ENCODE data around the gene RBM23. TPM values are rescaled to one million over a fixed set of nuclear protein-coding genes. Genes with fewer than 3 reads are reported as not detected.

Gene RBM23
- total and polyA plus RNA-seq, 9 of the 15 experiments (the other 6 are each of a cell fraction or from before 2014, with no cell fraction given): 46.0 to 102 (median 58.5) TPM

DNA sequence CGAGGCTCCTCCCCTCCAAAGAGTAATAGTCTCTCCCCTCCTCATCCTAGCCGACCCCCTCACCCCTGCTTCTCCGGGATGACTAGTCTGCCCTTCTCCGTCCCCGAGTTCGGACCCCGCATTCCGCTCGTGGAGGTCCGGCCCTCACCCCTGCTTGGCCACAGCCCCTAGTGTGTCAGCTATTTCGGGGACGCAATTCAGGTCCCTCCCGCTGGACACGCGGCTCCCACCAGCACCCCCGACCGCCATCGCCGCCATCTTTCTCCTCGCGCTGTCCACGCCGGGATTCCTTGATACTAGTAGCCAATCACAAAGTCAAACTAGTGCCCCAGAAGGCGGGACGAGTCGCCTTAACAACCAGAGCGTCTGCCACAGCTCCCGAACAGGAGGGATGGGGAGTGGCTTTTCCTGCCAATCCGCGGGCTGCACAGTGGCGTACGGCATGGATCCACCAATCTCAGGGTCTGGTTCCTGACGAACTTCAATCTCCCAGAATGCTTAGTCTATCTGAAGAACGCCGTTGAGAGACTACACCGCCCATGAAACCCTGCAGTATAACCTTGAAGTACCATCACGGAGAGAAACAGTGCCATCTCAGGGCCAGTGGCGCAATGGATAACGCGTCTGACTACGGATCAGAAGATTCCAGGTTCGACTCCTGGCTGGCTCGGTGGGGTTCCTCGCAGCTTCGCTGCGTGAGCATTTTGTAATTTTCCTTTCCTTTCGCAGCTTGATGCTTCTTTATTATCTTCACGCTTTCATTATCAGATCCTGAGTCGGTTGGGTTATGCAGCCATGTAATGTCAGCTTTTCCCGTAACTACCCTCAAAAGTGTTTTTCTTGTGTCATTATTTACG lies 10.4 kb upstream of the RBM23 start, which contains the start of gene PRMT5 (continued):
- TF ChIP-seq UBTF (IDR thresholded peaks at IDR 0.05; ENCODE audit: borderline replicate concordance in 1 of 2, low read depth in 2 of 2, low read length in 2 of 2): 0 out of 4 replicates have a peak, but pooled peaks of 1 of the 2 experiments have one; percentile 38
- no peak for TF ChIP-seq GTF2A2 (tag; IDR thresholded peaks at IDR 0.05)
- TF ChIP-seq, protein P1, sequence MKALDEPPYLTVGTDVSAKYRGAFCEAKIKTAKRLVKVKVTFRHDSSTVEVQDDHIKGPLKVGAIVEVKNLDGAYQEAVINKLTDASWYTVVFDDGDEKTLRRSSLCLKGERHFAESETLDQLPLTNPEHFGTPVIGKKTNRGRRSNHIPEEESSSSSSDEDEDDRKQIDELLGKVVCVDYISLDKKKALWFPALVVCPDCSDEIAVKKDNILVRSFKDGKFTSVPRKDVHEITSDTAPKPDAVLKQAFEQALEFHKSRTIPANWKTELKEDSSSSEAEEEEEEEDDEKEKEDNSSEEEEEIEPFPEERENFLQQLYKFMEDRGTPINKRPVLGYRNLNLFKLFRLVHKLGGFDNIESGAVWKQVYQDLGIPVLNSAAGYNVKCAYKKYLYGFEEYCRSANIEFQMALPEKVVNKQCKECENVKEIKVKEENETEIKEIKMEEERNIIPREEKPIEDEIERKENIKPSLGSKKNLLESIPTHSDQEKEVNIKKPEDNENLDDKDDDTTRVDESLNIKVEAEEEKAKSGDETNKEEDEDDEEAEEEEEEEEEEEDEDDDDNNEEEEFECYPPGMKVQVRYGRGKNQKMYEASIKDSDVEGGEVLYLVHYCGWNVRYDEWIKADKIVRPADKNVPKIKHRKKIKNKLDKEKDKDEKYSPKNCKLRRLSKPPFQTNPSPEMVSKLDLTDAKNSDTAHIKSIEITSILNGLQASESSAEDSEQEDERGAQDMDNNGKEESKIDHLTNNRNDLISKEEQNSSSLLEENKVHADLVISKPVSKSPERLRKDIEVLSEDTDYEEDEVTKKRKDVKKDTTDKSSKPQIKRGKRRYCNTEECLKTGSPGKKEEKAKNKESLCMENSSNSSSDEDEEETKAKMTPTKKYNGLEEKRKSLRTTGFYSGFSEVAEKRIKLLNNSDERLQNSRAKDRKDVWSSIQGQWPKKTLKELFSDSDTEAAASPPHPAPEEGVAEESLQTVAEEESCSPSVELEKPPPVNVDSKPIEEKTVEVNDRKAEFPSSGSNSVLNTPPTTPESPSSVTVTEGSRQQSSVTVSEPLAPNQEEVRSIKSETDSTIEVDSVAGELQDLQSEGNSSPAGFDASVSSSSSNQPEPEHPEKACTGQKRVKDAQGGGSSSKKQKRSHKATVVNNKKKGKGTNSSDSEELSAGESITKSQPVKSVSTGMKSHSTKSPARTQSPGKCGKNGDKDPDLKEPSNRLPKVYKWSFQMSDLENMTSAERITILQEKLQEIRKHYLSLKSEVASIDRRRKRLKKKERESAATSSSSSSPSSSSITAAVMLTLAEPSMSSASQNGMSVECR (CRISPR knock-in tag; IDR thresholded peaks at IDR 0.05): peak; percentile 87
- TF ChIP-seq, protein P2, sequence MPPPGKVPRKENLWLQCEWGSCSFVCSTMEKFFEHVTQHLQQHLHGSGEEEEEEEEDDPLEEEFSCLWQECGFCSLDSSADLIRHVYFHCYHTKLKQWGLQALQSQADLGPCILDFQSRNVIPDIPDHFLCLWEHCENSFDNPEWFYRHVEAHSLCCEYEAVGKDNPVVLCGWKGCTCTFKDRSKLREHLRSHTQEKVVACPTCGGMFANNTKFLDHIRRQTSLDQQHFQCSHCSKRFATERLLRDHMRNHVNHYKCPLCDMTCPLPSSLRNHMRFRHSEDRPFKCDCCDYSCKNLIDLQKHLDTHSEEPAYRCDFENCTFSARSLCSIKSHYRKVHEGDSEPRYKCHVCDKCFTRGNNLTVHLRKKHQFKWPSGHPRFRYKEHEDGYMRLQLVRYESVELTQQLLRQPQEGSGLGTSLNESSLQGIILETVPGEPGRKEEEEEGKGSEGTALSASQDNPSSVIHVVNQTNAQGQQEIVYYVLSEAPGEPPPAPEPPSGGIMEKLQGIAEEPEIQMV (tag; conservative IDR thresholded peaks at IDR 0.05; ENCODE audit: low read depth): no peak
- 0 out of 2 replicates have a peak, but pooled peaks have one; percentile 62 for TF ChIP-seq THRB (CRISPR knock-in tag; conservative IDR thresholded peaks at IDR 0.05)
- TF ChIP-seq TCF3 (CRISPR knock-in tag; IDR thresholded peaks at IDR 0.05): 0 out of 2 replicates have a peak, but pooled peaks have one; percentile 4
- peak; percentile 96 for TF ChIP-seq POLR2B (IDR thresholded peaks at IDR 0.05; ENCODE audit: low read depth, partially characterized antibody)
- TF ChIP-seq CBX3 (IDR thresholded peaks at IDR 0.05; ENCODE audit: borderline replicate concordance in 1 of 2, low read length in 2 of 2): peak in 1 of 2 experiments; percentile 64; a peak in 1 of 3 replicates
- no peak for TF ChIP-seq CBX5 (IDR thresholded peaks at IDR 0.05; ENCODE audit: borderline replicate concordance, low read depth)
- peak; percentile 61; the same call in 1 of the 2 replicates for TF ChIP-seq E2F3 (CRISPR knock-in tag; IDR thresholded peaks at IDR 0.05)
- TF ChIP-seq, protein P3, sequence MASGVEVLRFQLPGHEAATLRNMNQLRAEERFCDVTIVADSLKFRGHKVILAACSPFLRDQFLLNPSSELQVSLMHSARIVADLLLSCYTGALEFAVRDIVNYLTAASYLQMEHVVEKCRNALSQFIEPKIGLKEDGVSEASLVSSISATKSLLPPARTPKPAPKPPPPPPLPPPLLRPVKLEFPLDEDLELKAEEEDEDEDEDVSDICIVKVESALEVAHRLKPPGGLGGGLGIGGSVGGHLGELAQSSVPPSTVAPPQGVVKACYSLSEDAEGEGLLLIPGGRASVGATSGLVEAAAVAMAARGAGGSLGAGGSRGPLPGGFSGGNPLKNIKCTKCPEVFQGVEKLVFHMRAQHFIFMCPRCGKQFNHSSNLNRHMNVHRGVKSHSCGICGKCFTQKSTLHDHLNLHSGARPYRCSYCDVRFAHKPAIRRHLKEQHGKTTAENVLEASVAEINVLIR (CRISPR knock-in tag; IDR thresholded peaks at IDR 0.05): peak; percentile 38; the same call in 1 of the 2 replicates
- TF ChIP-seq NFATC3 (IDR thresholded peaks at IDR 0.05): no peak
- TF ChIP-seq TEAD1 (CRISPR knock-in tag; IDR thresholded peaks at IDR 0.05): peak; percentile 79 to 93; a peak in 3 of 4 replicates
- TF ChIP-seq ZFP36 (IDR thresholded peaks at IDR 0.05; ENCODE audit: low read depth, low read length, partially characterized antibody): peak; percentile 30
- TF ChIP-seq TCF7 (IDR thresholded peaks at IDR 0.05; ENCODE audit: borderline replicate concordance): 0 out of 2 replicates have a peak, but pooled peaks have one; percentile 18

All from K562 (cell line).